Endothelial cell of umbilical vein (primary cell): ENCODE measurements around the gene IL9.

Experiments used
- CTCF ChIP-seq, 2 donors: IDR thresholded peaks; 1 replicate in 1 of 2; 2 replicates in 1 of 2; pipeline ENCODE4 v1.5.1; 2011; ENCODE audit warnings: low read length in 2 of 2, mild to moderate bottlenecking in 2 of 2, moderate library complexity in 2 of 2, control low read depth in 1 of 2, inconsistent platforms in 1 of 2, low read depth in 1 of 2; ENCODE audit not compliant: insufficient read depth in 1 of 2; ENCODE audit errors: extremely low read depth in 1 of 2
- EZH2 ChIP-seq: IDR thresholded peaks from 2 replicates; pipeline ENCODE4 v1.6.1; 2012; ENCODE audit warnings: borderline replicate concordance, low read depth, mild to moderate bottlenecking, moderate library complexity, low read length, inconsistent platforms; ENCODE audit not compliant: severe bottlenecking
- FOS ChIP-seq: IDR thresholded peaks from 2 replicates; pipeline ENCODE4 v1.6.1; 2011; ENCODE audit warnings: mild to moderate bottlenecking, low read length, moderate library complexity, borderline replicate concordance; ENCODE audit not compliant: insufficient read depth
- JUN ChIP-seq: IDR thresholded peaks from 2 replicates; pipeline ENCODE4 v1.6.1; 2011; ENCODE audit warnings: borderline replicate concordance, low read depth; ENCODE audit not compliant: insufficient read length, insufficient read depth
- POLR2A ChIP-seq: IDR thresholded peaks from 2 replicates; pipeline ENCODE4 v1.6.1; 2012; ENCODE audit warnings: low read depth, mild to moderate bottlenecking, control low read depth, low read length
- POLR2AphosphoS5 ChIP-seq: IDR thresholded peaks from 2 replicates; pipeline ENCODE4 v1.6.1; 2012; ENCODE audit warnings: low read depth, mild to moderate bottlenecking, control low read depth, low read length, moderate library complexity; ENCODE audit not compliant: insufficient read depth
- TF ChIP-seq, protein P1 (sequence below): IDR thresholded peaks from 2 replicates; pipeline ENCODE4 v1.6.1; 2011; ENCODE audit not compliant: insufficient read depth, insufficient read length

GRCh38 chr5:135867599-135867998 lies 28.0 kb downstream of the IL9 start:
- TF ChIP-seq CTCF (IDR thresholded peaks at IDR 0.05; ENCODE audit: extremely low read depth in 1 of 2, insufficient read depth in 1 of 2, low read depth in 1 of 2, low read length in 2 of 2) (no peak), POLR2A (no peak), JUN (no peak), POLR2AphosphoS5 (no peak), FOS (no peak), EZH2 (no peak)
- TF ChIP-seq, protein P1, sequence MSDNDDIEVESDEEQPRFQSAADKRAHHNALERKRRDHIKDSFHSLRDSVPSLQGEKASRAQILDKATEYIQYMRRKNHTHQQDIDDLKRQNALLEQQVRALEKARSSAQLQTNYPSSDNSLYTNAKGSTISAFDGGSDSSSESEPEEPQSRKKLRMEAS, result no peak
